Trophoblast cell (in vitro differentiated cells and primary cell): ENCODE data around the gene KIF6.

Experiments used
- DNase-seq, 2 donors: peaks; one replicate each; pipeline ENCODE4 v3.0.0-alpha.2; 2016
- H2AFZ ChIP-seq: 2 replicates; pipeline ENCODE4 v1.6.1; 2013; ENCODE audit warnings: low read length, moderate library complexity, mild to moderate bottlenecking; ENCODE audit not compliant: insufficient read depth, poor library complexity
- H2AK5ac ChIP-seq: 2 replicates; pipeline ENCODE4 v1.6.1; 2013; ENCODE audit warnings: mild to moderate bottlenecking, low read length
- H2BK120ac ChIP-seq: 2 replicates; pipeline ENCODE4 v1.6.1; 2013; ENCODE audit warnings: low read length, mild to moderate bottlenecking, moderate library complexity; ENCODE audit not compliant: insufficient read depth, poor library complexity
- H2BK12ac ChIP-seq: 2 replicates; pipeline ENCODE4 v1.6.1; 2013; ENCODE audit warnings: mild to moderate bottlenecking, low read length, moderate library complexity
- H2BK5ac ChIP-seq: 2 replicates; pipeline ENCODE4 v1.6.1; 2013; ENCODE audit warnings: low read length, low read depth, moderate library complexity, mild to moderate bottlenecking; ENCODE audit not compliant: poor library complexity
- H3K14ac ChIP-seq: 2 replicates; pipeline ENCODE4 v1.6.1; 2013; ENCODE audit warnings: mild to moderate bottlenecking, low read length
- H3K18ac ChIP-seq: 2 replicates; pipeline ENCODE4 v1.6.1; 2013; ENCODE audit warnings: mild to moderate bottlenecking, low read length
- H3K23ac ChIP-seq: 2 replicates; pipeline ENCODE4 v1.6.1; 2013; ENCODE audit warnings: low read length
- H3K27ac ChIP-seq: 2 replicates; pipeline ENCODE4 v1.5.1; 2013; ENCODE audit warnings: low read depth, mild to moderate bottlenecking, inconsistent platforms, low read length, moderate library complexity
- H3K27me3 ChIP-seq: 2 replicates; pipeline ENCODE4 v1.6.1; 2013; ENCODE audit warnings: inconsistent platforms, mild to moderate bottlenecking, low read length, moderate library complexity; ENCODE audit not compliant: insufficient read depth
- H3K36me3 ChIP-seq, 2 experiments: 1 replicate in 1 of 2; 2 replicates in 1 of 2; pipeline ENCODE4 v1.6.1; 2013; ENCODE audit warnings: low read length in 2 of 2, mild to moderate bottlenecking in 2 of 2, moderate library complexity in 1 of 2; ENCODE audit not compliant: insufficient read depth in 2 of 2, control insufficient read depth in 1 of 2
- H3K4ac ChIP-seq: 2 replicates; pipeline ENCODE4 v1.6.1; 2013; ENCODE audit warnings: low read depth, mild to moderate bottlenecking, low read length, moderate library complexity
- H3K4me1 ChIP-seq, 2 experiments: 1 replicate in 1 of 2; 2 replicates in 1 of 2; pipeline ENCODE4 v1.6.1; 2013; ENCODE audit warnings: low read length in 2 of 2, mild to moderate bottlenecking in 2 of 2, moderate library complexity in 1 of 2; ENCODE audit not compliant: insufficient read depth in 2 of 2, control insufficient read depth in 1 of 2
- H3K4me2 ChIP-seq: 2 replicates; pipeline ENCODE4 v1.6.1; 2013; ENCODE audit warnings: inconsistent platforms, mild to moderate bottlenecking, low read length, moderate library complexity
- H3K4me3 ChIP-seq: 2 replicates; pipeline ENCODE4 v1.5.1; 2013; ENCODE audit warnings: mild to moderate bottlenecking, low read depth, low read length, inconsistent platforms
- H3K79me1 ChIP-seq: one replicate; pipeline ENCODE4 v1.6.1; 2013; ENCODE audit warnings: low read length
- H3K79me2 ChIP-seq: 2 replicates; pipeline ENCODE4 v1.6.1; 2013; ENCODE audit warnings: low read length, mild to moderate bottlenecking; ENCODE audit not compliant: control insufficient read depth, insufficient read depth, poor library complexity
- H3K9ac ChIP-seq: 2 replicates; pipeline ENCODE4 v1.6.1; 2013; ENCODE audit warnings: mild to moderate bottlenecking, low read length
- H3K9me3 ChIP-seq: 2 replicates; pipeline ENCODE4 v1.6.1; 2013; ENCODE audit warnings: low read depth, mild to moderate bottlenecking, control low read depth, inconsistent platforms, low read length; ENCODE audit not compliant: insufficient read depth
- H4K12ac ChIP-seq: 2 replicates; pipeline ENCODE4 v1.6.1; 2013; ENCODE audit warnings: low read depth, mild to moderate bottlenecking, low read length, moderate library complexity
- H4K8ac ChIP-seq: 2 replicates; pipeline ENCODE4 v1.6.1; 2013; ENCODE audit warnings: low read depth, mild to moderate bottlenecking, low read length, moderate library complexity
- H4K91ac ChIP-seq: one replicate; pipeline ENCODE4 v1.6.1; 2013; ENCODE audit warnings: low read depth, mild to moderate bottlenecking, low read length, moderate library complexity
- WGBS: extraction: QIAGEN DNeasy Blood & Tissue Kit; methylation state at CpG from one replicate; pipeline ENCODE4 v1.1.7; 2013; ENCODE audit warnings: missing lambda C conversion rate; ENCODE audit not compliant: insufficient read length, insufficient coverage; ENCODE audit errors: extremely low coverage; 5-methylcytosine and 5-hydroxymethylcytosine counted together

Gene KIF6

DNA sequence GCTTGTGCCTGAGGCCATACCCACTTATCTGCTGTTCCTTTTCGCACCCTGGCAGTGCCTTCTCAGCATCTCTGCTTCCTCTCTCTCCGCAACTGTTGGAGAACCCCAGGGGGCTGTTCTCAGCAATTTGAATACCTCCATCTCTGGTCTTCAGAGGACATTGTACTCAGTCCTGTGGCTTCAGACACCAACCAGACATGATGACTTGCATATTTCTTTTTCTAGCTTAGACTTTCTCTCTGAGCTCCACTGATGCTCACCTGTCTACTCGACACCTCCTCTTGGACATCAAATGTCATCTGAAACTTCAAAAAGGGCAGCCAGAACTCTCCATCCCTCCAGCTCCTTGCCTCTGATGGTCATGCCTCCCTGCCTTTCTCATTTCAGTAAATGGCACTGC is 383.9 kb downstream of the KIF6 start:
- H2BK12ac ChIP-seq: no peak overlapping the region
- DNase-seq: no peak
- H3K14ac ChIP-seq: no peak overlapping the region
- H3K36me3 ChIP-seq: no peaks in the 10 kb centered on the region
- H3K4me2 ChIP-seq: no peak overlapping the region
- H4K91ac ChIP-seq: no peak overlapping the region
- H3K4me1 ChIP-seq: no peaks in the 10 kb centered on the region
- H2AFZ ChIP-seq: no peak overlapping the region
- WGBS: no CpG with 5 or more reads among the region's 3 CpGs
- H3K9me3 ChIP-seq: no peaks in the 10 kb centered on the region
- H3K4ac ChIP-seq: no peak overlapping the region
- no peak overlapping the region for H4K12ac ChIP-seq
- no peak overlapping the region for H3K9ac ChIP-seq
- H2AK5ac ChIP-seq: no peak overlapping the region
- H3K27me3 ChIP-seq: no peaks in the 10 kb centered on the region
- H2BK120ac ChIP-seq: no peak overlapping the region
- no peak overlapping the region for H2BK5ac ChIP-seq
- H3K79me2 ChIP-seq: no peaks in the 10 kb centered on the region
- no peak overlapping the region for H3K18ac ChIP-seq
- H3K79me1 ChIP-seq: no peaks in the 10 kb centered on the region
- no peak overlapping the region for H3K4me3 ChIP-seq
- H3K27ac ChIP-seq: no peak overlapping the region
- H4K8ac ChIP-seq: no peak overlapping the region
- H3K23ac ChIP-seq: no peak overlapping the region

DNA sequence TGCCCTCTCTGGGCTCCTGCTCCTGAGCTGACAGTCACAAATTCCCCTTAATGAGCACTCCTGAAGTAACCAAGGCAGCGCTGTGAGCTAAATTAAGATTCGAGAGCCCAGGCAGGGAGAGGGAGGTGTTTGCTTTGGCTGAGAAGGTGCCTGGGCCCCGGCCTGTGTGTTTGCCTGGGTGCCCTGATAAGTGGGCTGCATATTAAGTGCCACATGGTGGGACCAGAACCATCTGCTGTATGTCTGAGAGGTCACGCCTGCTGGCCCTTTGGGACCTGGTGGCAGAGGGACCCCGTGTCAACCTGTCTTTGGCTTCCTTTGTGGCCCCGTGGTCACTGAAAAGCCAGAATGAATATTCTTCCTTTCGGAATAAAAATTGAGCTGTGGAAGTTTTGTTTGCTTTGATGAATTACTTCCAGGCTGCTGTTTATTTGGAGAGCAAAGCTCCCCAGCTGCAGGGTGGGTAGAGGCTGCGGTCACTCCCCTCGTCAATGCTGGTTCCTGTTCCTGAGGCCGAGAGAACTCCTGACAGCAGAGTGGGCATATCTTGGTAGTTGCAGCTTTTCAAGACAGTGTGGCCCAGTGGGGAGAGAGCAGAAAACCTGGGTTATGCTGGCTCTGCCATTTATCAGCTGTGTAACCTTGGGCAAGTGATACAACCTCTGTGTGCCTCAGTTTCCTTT is 385.2 kb downstream of the KIF6 start:
- WGBS: no CpG with 5 or more reads among the region's 10 CpGs
- no peaks in the 10 kb centered on the region for H3K79me1 ChIP-seq
- H4K8ac ChIP-seq: no peak overlapping the region

GRCh38 chr6:39339096-39339867 is 385.9 kb downstream of the KIF6 start:
- no peaks in the 10 kb centered on the region for H3K9me3 ChIP-seq
- H3K79me1 ChIP-seq: no peaks in the 10 kb centered on the region
- no peak overlapping the region for H3K23ac ChIP-seq
- no peaks in the 10 kb centered on the region for H3K79me2 ChIP-seq
- H4K91ac ChIP-seq: no peak overlapping the region
- no peak overlapping the region for H2BK12ac ChIP-seq
- no peak overlapping the region for H3K4ac ChIP-seq
- no peak for DNase-seq
- H3K4me3 ChIP-seq: no peak overlapping the region
- H2AK5ac ChIP-seq: no peak overlapping the region
- H4K8ac ChIP-seq: no peak overlapping the region
- no peak overlapping the region for H2BK120ac ChIP-seq
- no peak overlapping the region for H3K4me2 ChIP-seq
- no peak overlapping the region for H2BK5ac ChIP-seq
- H2AFZ ChIP-seq: no peak overlapping the region
- H3K27ac ChIP-seq: no peak overlapping the region
- no peak overlapping the region for H3K9ac ChIP-seq
- no peaks in the 10 kb centered on the region for H3K27me3 ChIP-seq
- no peak overlapping the region for H3K18ac ChIP-seq
- H3K36me3 ChIP-seq: no peaks in the 10 kb centered on the region
- H3K14ac ChIP-seq: no peak overlapping the region
- peaks cover 0 to 4% of the 10 kb centered on the region in 2 experiments for H3K4me1 ChIP-seq
- no CpG with 5 or more reads among the region's 9 CpGs for WGBS
- H4K12ac ChIP-seq: no peak overlapping the region

More for the DNA sequence above, 385.2 kb downstream of the KIF6 start:
- H3K27ac ChIP-seq: no peak overlapping the region
- H3K4me2 ChIP-seq: no peak overlapping the region
- H3K79me2 ChIP-seq: no peaks in the 10 kb centered on the region
- no peak overlapping the region for H3K14ac ChIP-seq
- no peak overlapping the region for H3K23ac ChIP-seq
- H3K4me3 ChIP-seq: no peak overlapping the region
- no peak overlapping the region for H3K18ac ChIP-seq
- no peak for DNase-seq
- H4K91ac ChIP-seq: no peak overlapping the region
- peaks cover 0 to 4% of the 10 kb centered on the region in 2 experiments for H3K4me1 ChIP-seq
- no peak overlapping the region for H2BK12ac ChIP-seq
- no peak overlapping the region for H3K9ac ChIP-seq
- H4K12ac ChIP-seq: no peak overlapping the region
- H2BK5ac ChIP-seq: no peak overlapping the region
- no peak overlapping the region for H3K4ac ChIP-seq
- H2BK120ac ChIP-seq: no peak overlapping the region
- H2AK5ac ChIP-seq: no peak overlapping the region
- H3K27me3 ChIP-seq: no peaks in the 10 kb centered on the region
- no peaks in the 10 kb centered on the region for H3K36me3 ChIP-seq
- H3K9me3 ChIP-seq: no peaks in the 10 kb centered on the region
- H2AFZ ChIP-seq: no peak overlapping the region

- WGBS: no CpG with 5 or more reads among the region's 5 CpGs
These were observed 386.8 kb downstream of the KIF6 start for GRCh38 chr6:39338397-39338796.

More at GRCh38 chr6:39338397-39338796, 386.8 kb downstream of the KIF6 start:
- no peak overlapping the region for H3K14ac ChIP-seq
- no peaks in the 10 kb centered on the region for H3K9me3 ChIP-seq
- H3K4ac ChIP-seq: no peak overlapping the region
- no peaks in the 10 kb centered on the region for H3K79me2 ChIP-seq
- no peak for DNase-seq
- H3K27me3 ChIP-seq: no peaks in the 10 kb centered on the region
- H3K79me1 ChIP-seq: no peaks in the 10 kb centered on the region
- no peak overlapping the region for H2AFZ ChIP-seq
- no peak overlapping the region for H3K4me3 ChIP-seq
- no peak overlapping the region for H2AK5ac ChIP-seq
- H3K18ac ChIP-seq: no peak overlapping the region
- no peak overlapping the region for H3K9ac ChIP-seq
- no peak overlapping the region for H2BK120ac ChIP-seq
- H4K12ac ChIP-seq: no peak overlapping the region
- H3K27ac ChIP-seq: no peak overlapping the region
- no peak overlapping the region for H4K91ac ChIP-seq
- no peaks in the 10 kb centered on the region for H3K36me3 ChIP-seq
- H2BK5ac ChIP-seq: no peak overlapping the region
- H2BK12ac ChIP-seq: no peak overlapping the region
- peaks cover 0 to 4% of the 10 kb centered on the region in 2 experiments for H3K4me1 ChIP-seq
- no peak overlapping the region for H4K8ac ChIP-seq
- H3K23ac ChIP-seq: no peak overlapping the region
- no peak overlapping the region for H3K4me2 ChIP-seq
